DND-41 (cell line): ENCODE results near the gene VPS72.

Source experiments
- ATAC-seq: fragments of 200-7000 bp; cut with Tn5 transposase; 3 replicates; pipeline ENCODE4 v1.9.1; 2021; ENCODE audit warnings: low read depth; ENCODE audit not compliant: insufficient read depth
- DNase-seq: peaks from one replicate; pipeline ENCODE4 v3.0.0-alpha.2; 2020
- H2AFZ ChIP-seq: 2 replicates; pipeline ENCODE4 v1.6.0; 2012; ENCODE audit warnings: low read depth, low read length
- H3K27ac ChIP-seq: 2 replicates; pipeline ENCODE4 v1.5.1; 2012; ENCODE audit warnings: low read length, inconsistent platforms
- H3K27me3 ChIP-seq: fragments of 200-600 bp; sonication (generic); 2 replicates; pipeline ENCODE4 v1.6.0; 2012; ENCODE audit warnings: low read length, mild to moderate bottlenecking, inconsistent platforms; ENCODE audit not compliant: insufficient read depth, poor library complexity
- H3K36me3 ChIP-seq: 2 replicates; pipeline ENCODE4 v1.5.1; 2012; ENCODE audit warnings: low read length, inconsistent platforms; ENCODE audit not compliant: insufficient read depth
- H3K4me1 ChIP-seq: 2 replicates; pipeline ENCODE4 v1.5.1; 2012; ENCODE audit warnings: mild to moderate bottlenecking, low read length; ENCODE audit not compliant: insufficient read depth
- H3K4me2 ChIP-seq: 2 replicates; pipeline ENCODE4 v1.6.0; 2012; ENCODE audit warnings: mild to moderate bottlenecking, moderate library complexity, low read length, inconsistent platforms; ENCODE audit not compliant: insufficient read depth
- H3K4me3 ChIP-seq, 2 experiments: fragments of 200-600 bp in 1 of 2; shearing (Covaris generic) in 1 of 2; 2 replicates each; pipeline ENCODE4 v1.5.1; 2012 to 2016; ENCODE audit warnings: inconsistent platforms in 2 of 2, low read length in 2 of 2, mild to moderate bottlenecking in 2 of 2, low read depth in 1 of 2, moderate library complexity in 1 of 2
- H3K79me2 ChIP-seq: 2 replicates; pipeline ENCODE4 v1.6.0; 2012; ENCODE audit warnings: low read length, inconsistent platforms; ENCODE audit not compliant: insufficient read depth
- H3K9ac ChIP-seq: 2 replicates; pipeline ENCODE4 v1.6.0; 2012; ENCODE audit warnings: low read depth, mild to moderate bottlenecking, inconsistent platforms, low read length, moderate library complexity
- H3K9me3 ChIP-seq: 2 replicates; pipeline ENCODE4 v1.5.1; 2012; ENCODE audit warnings: low read length, moderate library complexity, mild to moderate bottlenecking, inconsistent platforms; ENCODE audit not compliant: insufficient read depth, severe bottlenecking
- H4K20me1 ChIP-seq: 2 replicates; pipeline ENCODE4 v1.6.0; 2012; ENCODE audit warnings: low read length; ENCODE audit not compliant: insufficient read depth
- EZH2 ChIP-seq: IDR thresholded peaks from 3 replicates; pipeline ENCODE4 v1.6.1; 2012; ENCODE audit warnings: borderline replicate concordance, low read depth, mild to moderate bottlenecking, moderate library complexity, low read length, inconsistent platforms; ENCODE audit not compliant: severe bottlenecking
- TF ChIP-seq, protein P1 (sequence below): IDR thresholded peaks from 2 replicates; pipeline ENCODE4 v1.5.1; 2012; ENCODE audit warnings: borderline replicate concordance, low read length, moderate library complexity, mild to moderate bottlenecking; ENCODE audit not compliant: poor library complexity, severe bottlenecking; ENCODE audit errors: extremely low read depth

VPS72 gene

DNA sequence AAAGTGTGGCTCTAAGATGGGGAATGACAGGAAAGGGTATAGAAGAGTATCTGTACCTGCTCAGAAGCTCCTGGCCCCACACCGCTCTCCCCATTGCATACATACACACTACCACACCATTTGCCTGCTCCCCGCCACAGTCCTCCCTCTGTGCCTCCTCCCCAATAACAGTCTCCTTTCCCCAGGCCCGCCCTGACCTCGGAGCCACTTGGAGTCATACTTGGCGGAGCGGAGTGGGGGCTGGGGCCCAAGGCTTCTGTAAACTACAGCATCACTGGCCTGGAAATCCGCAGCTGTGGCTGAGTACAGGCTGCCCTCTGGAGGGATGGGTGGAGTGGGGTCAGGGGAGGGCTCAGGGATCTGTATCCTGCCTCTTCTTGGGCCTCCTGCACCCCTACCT is 52.2 kb downstream of the VPS72 start:
- no peak overlapping the region for H3K4me3 ChIP-seq
- H2AFZ ChIP-seq, result no peak overlapping the region
- DNase-seq (no peak), ATAC-seq (no peak)
- H4K20me1 ChIP-seq, result no peaks in the 10 kb centered on the region
- H3K27me3 ChIP-seq, result no peaks in the 10 kb centered on the region
- no peaks in the 10 kb centered on the region for H3K79me2 ChIP-seq
- TF ChIP-seq, protein P1, sequence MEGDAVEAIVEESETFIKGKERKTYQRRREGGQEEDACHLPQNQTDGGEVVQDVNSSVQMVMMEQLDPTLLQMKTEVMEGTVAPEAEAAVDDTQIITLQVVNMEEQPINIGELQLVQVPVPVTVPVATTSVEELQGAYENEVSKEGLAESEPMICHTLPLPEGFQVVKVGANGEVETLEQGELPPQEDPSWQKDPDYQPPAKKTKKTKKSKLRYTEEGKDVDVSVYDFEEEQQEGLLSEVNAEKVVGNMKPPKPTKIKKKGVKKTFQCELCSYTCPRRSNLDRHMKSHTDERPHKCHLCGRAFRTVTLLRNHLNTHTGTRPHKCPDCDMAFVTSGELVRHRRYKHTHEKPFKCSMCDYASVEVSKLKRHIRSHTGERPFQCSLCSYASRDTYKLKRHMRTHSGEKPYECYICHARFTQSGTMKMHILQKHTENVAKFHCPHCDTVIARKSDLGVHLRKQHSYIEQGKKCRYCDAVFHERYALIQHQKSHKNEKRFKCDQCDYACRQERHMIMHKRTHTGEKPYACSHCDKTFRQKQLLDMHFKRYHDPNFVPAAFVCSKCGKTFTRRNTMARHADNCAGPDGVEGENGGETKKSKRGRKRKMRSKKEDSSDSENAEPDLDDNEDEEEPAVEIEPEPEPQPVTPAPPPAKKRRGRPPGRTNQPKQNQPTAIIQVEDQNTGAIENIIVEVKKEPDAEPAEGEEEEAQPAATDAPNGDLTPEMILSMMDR, result no peak
- TF ChIP-seq EZH2, result no peak
- no peaks in the 10 kb centered on the region for H3K9me3 ChIP-seq
- H3K27ac ChIP-seq, result no peak overlapping the region
- H3K36me3 ChIP-seq, result no peaks in the 10 kb centered on the region
- no peak overlapping the region for H3K4me2 ChIP-seq
- H3K9ac ChIP-seq, result no peak overlapping the region
- H3K4me1 ChIP-seq, result no peaks in the 10 kb centered on the region

DNA sequence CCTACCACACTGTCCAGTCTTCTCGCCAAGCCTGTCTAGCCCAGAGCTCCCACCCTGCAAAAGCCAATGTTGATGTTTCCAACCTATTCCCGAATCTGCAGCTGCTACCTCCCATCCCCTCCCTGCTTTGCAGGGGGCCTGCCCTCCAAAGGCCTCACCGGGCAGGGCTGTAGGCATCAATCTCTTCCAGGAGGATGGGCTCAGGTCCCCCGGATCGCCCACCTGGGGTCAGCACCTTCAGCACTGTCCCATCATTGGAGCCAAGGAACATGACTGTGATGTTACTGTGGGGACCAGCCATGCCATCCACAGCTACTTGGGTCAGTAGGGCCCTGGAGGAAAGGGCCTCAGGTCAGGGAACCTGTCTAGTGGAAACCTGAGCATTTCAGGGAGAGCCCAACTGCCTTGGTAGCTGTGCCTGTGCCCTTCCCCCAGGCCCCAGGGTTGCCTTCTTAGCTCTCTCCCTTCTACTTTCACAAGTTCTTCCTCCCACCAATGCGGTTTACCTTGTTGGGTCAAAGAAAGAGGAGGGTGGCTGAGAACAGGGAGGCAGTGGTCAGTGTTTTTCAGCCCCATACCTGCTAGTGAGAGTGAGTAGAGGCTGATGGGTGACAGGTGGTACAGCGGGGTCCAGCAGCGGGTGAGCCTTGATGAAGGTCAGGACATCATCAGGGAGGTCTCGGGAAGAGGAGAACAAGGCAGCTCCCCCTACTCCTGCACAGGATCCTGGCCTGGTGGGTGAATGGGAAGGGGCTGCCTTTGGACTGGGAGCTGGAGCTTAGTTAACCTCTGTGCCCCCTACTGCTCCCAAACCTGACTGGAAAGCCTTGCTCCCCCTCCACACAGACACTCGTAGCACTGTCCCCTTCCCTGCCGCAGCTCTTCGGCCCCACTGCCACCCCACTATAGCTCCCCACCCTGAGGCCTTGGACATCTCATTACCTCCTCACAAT is 54.3 kb downstream of the VPS72 start:
- Histone ChIP-seq H3K79me2 (no peaks in the 10 kb centered on the region), H3K36me3 (no peaks in the 10 kb centered on the region), H2AFZ (no peak overlapping the region), H3K4me1 (no peaks in the 10 kb centered on the region), H3K9ac (no peak overlapping the region), H3K4me3 (no peak overlapping the region), H4K20me1 (no peaks in the 10 kb centered on the region), H3K27me3 (no peaks in the 10 kb centered on the region), H3K4me2 (no peak overlapping the region), H3K9me3 (no peaks in the 10 kb centered on the region), H3K27ac (no peak overlapping the region)
- TF ChIP-seq, protein P1, result no peak
- no peak for TF ChIP-seq EZH2
- DNase-seq, result no peak
- ATAC-seq, result no peak

DNA sequence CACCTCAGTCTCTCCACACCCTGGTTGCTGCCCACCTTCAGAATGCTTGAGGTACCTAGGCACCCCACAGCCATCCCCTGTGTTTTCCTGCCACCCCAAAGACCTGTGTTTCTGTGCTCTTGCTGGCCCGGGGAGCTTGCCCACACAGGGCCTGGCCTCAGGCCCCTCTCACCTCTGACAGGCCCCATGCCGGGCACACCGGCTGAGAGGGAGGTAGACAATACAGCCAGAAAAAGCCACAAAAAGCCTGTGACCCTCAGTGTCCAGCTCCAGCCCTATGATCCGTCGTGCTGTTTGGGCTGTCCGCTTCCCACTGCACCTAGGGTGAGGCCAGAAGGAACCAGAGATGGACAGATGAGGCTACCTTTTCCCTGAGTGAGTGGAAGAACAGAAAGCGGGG is 55.0 kb downstream of the VPS72 start:
- Histone ChIP-seq H3K27ac (no peak overlapping the region), H3K9me3 (no peaks in the 10 kb centered on the region), H3K4me2 (no peak overlapping the region), H4K20me1 (no peaks in the 10 kb centered on the region), H3K4me3 (no peak overlapping the region), H2AFZ (no peak overlapping the region), H3K4me1 (no peaks in the 10 kb centered on the region), H3K27me3 (no peaks in the 10 kb centered on the region), H3K9ac (no peak overlapping the region), H3K79me2 (no peaks in the 10 kb centered on the region), H3K36me3 (no peaks in the 10 kb centered on the region)
- TF ChIP-seq, protein P1, result no peak
- TF ChIP-seq EZH2, result no peak
- DNase-seq (no peak), ATAC-seq (no peak)
